Hepatocyte (in vitro differentiated cells): ENCODE data around the gene ADGRL3. TPM values are rescaled to one million over a fixed set of nuclear protein-coding genes. Genes with fewer than 3 reads are reported as not detected.

Source experiments
- DNase-seq: peaks from one replicate; pipeline ENCODE4 v3.0.0-alpha.2; 2016; ENCODE audit warnings: low spot score
- H2AFZ ChIP-seq: fragments of 200-600 bp; sonication (generic); 2 replicates; pipeline ENCODE4 v1.6.0; 2016; ENCODE audit warnings: antibody characterized with exemption, mild to moderate bottlenecking
- H3K27ac ChIP-seq: fragments of 200-600 bp; sonication (generic); 2 replicates; pipeline ENCODE4 v1.5.1; 2016; ENCODE audit warnings: mild to moderate bottlenecking
- H3K27me3 ChIP-seq: fragments of 200-600 bp; sonication (generic); 2 replicates; pipeline ENCODE4 v1.6.1; 2016
- H3K36me3 ChIP-seq: fragments of 200-600 bp; sonication (generic); replicated peaks from 2 replicates; pipeline ENCODE4 v1.5.1; 2016; ENCODE audit warnings: low read depth; ENCODE audit not compliant: insufficient read depth
- H3K4me1 ChIP-seq: fragments of 200-600 bp; sonication (generic); 2 replicates; pipeline ENCODE4 v1.5.1; 2016; ENCODE audit warnings: mild to moderate bottlenecking, moderate library complexity; ENCODE audit not compliant: insufficient read depth
- H3K4me2 ChIP-seq: fragments of 200-600 bp; sonication (generic); 2 replicates; pipeline ENCODE4 v1.6.0; 2016
- H3K4me3 ChIP-seq: fragments of 200-600 bp; sonication (generic); 2 replicates; pipeline ENCODE4 v1.5.1; 2016; ENCODE audit warnings: mild to moderate bottlenecking
- H3K79me2 ChIP-seq: fragments of 200-600 bp; sonication (generic); 2 replicates; pipeline ENCODE4 v1.6.0; 2017; ENCODE audit warnings: mild to moderate bottlenecking
- H3K9me2 ChIP-seq: fragments of 200-600 bp; sonication (generic); replicated peaks from 2 replicates; pipeline ENCODE4 v1.6.0; 2017; ENCODE audit warnings: mild to moderate bottlenecking; ENCODE audit not compliant: insufficient read depth
- H3K9me3 ChIP-seq: fragments of 200-600 bp; sonication (generic); 2 replicates; pipeline ENCODE4 v1.5.1; 2016; ENCODE audit warnings: low read depth, mild to moderate bottlenecking
- H4K20me1 ChIP-seq: fragments of 200-600 bp; sonication (generic); 2 replicates; pipeline ENCODE4 v1.6.0; 2016; ENCODE audit warnings: mild to moderate bottlenecking; ENCODE audit not compliant: insufficient read depth, poor library complexity, severe bottlenecking
- EZH2 ChIP-seq: fragments of 200-600 bp; sonication (generic); IDR thresholded peaks from 2 replicates; pipeline ENCODE4 v1.6.1; 2016; ENCODE audit warnings: antibody characterized with exemption, mild to moderate bottlenecking, borderline replicate concordance
- EZH2phosphoT487 ChIP-seq: fragments of 200-600 bp; sonication (generic); IDR thresholded peaks from one replicate; pipeline ENCODE4 v1.6.1; 2018; ENCODE audit warnings: antibody characterized with exemption, mild to moderate bottlenecking, low read depth, moderate library complexity; ENCODE audit not compliant: unreplicated experiment, severe bottlenecking
- WGBS: methylation state at CpG from one replicate; pipeline ENCODE4 v1.1.6; 2016; ENCODE audit warnings: low lambda C conversion rate; ENCODE audit errors: missing lambda C conversion rate; 5-methylcytosine and 5-hydroxymethylcytosine counted together
- polyA plus RNA-seq: library from polyadenylated mRNA; unstranded; fragments of >200 nt; fragmentation: Nextera tagmentation; extraction: Ambion mirVana; gene quantifications from 2 replicates; pipeline ENCODE4 v1.2.1, GENCODE V29; 2016
- total RNA-seq: library from RNA; depleted of rRNA; stranded (reverse); fragments of >200 nt; gene quantifications from 2 replicates; pipeline ENCODE4 v1.2.3, GENCODE V29; 2014
- TF ChIP-seq, protein P1 (sequence below): fragments of 200-600 bp; sonication (generic); IDR thresholded peaks from 2 replicates; pipeline ENCODE4 v1.5.1; 2016; ENCODE audit warnings: antibody characterized with exemption, mild to moderate bottlenecking; ENCODE audit not compliant: poor library complexity

The ADGRL3 gene
- total and polyA plus RNA-seq, 2 experiments from 2014 or later = 4.4 to 21.2 TPM

DNA sequence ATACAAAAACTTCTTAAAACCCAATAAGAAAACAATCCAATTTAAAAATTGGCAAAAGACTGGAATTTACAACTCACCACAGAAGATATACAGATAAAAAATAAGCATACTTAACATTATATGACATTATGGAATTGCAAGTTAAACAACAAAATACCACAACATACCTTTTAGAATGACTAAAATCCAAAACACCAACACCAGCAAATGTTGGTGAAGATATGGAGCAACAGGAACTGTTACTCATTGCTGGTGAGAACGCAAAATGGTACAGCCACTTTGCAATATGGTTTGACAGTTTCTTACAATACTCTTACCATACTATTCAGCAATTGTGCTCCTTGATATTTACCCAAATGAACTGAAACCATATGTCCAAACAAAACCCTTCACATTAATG is 112.4 kb downstream of the ADGRL3 start:
- TF ChIP-seq EZH2phosphoT487 (no peak), EZH2 (no peak)
- TF ChIP-seq, protein P1, sequence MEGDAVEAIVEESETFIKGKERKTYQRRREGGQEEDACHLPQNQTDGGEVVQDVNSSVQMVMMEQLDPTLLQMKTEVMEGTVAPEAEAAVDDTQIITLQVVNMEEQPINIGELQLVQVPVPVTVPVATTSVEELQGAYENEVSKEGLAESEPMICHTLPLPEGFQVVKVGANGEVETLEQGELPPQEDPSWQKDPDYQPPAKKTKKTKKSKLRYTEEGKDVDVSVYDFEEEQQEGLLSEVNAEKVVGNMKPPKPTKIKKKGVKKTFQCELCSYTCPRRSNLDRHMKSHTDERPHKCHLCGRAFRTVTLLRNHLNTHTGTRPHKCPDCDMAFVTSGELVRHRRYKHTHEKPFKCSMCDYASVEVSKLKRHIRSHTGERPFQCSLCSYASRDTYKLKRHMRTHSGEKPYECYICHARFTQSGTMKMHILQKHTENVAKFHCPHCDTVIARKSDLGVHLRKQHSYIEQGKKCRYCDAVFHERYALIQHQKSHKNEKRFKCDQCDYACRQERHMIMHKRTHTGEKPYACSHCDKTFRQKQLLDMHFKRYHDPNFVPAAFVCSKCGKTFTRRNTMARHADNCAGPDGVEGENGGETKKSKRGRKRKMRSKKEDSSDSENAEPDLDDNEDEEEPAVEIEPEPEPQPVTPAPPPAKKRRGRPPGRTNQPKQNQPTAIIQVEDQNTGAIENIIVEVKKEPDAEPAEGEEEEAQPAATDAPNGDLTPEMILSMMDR = no peak
- WGBS = 96% methylated on average over 1 of the region's 1 CpG

DNA sequence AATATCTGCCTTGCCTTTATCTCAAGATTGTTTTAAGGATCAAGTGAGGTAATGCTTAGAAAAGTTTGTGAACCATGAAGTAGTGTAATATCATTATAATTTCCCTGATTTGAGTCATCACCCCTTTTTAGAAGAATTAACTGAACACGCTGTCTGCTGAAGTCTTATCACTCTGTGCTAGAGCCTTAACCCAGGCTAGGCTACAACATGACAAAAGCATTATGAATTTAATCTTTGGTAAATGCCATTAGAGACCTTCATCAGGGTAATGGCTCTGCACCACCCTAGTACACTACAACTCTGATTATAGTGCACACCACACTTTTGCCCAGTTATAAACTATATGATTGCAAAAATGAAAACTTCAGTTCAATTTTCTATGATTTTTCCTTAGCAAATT is 118.3 kb downstream of the ADGRL3 start:
- TF ChIP-seq EZH2phosphoT487 (no peak), EZH2 (no peak)
- TF ChIP-seq, protein P1 = no peak
- no peaks in the 10 kb centered on the region for H3K79me2 ChIP-seq
- H3K27ac ChIP-seq = no peak overlapping the region
- H3K4me2 ChIP-seq = no peak overlapping the region
- no peaks in the 10 kb centered on the region for H3K36me3 ChIP-seq
- no peaks in the 10 kb centered on the region for H3K4me1 ChIP-seq
- H3K4me3 ChIP-seq = no peak overlapping the region
- no peaks in the 10 kb centered on the region for H3K9me2 ChIP-seq
- WGBS = 95% methylated on average over 1 of the region's 1 CpG
- H3K9me3 ChIP-seq = no peaks in the 10 kb centered on the region
- no peak overlapping the region for H2AFZ ChIP-seq
- no peaks in the 10 kb centered on the region for H3K27me3 ChIP-seq
- DNase-seq = no peak
- no peaks in the 10 kb centered on the region for H4K20me1 ChIP-seq

More for the DNA sequence above, 112.4 kb downstream of the ADGRL3 start:
- Histone ChIP-seq H3K9me3 (no peaks in the 10 kb centered on the region), H4K20me1 (no peaks in the 10 kb centered on the region), H3K27ac (no peak overlapping the region), H2AFZ (no peak overlapping the region), H3K4me3 (no peak overlapping the region), H3K4me2 (no peak overlapping the region), H3K4me1 (no peaks in the 10 kb centered on the region), H3K9me2 (no peaks in the 10 kb centered on the region), H3K27me3 (no peaks in the 10 kb centered on the region), H3K79me2 (no peaks in the 10 kb centered on the region), H3K36me3 (no peaks in the 10 kb centered on the region)
- DNase-seq = no peak

DNA sequence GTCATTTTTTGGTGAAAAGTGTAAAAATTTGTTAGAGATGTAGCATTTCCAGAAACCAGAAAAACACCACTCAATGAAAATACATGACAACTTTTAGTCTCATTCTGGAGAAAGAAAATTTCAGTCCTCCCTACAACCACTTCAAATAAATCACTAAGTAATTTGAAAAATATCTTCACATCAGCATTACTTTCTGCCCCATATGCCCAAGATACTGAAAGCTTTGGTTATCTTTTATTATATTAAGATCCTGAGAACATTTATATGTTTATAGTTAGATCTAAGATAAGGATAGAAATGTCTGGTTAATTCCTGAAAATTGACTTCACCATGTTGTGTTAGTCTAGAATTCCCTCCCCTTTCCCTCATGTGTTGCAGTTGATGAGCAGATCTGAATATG is 119.0 kb downstream of the ADGRL3 start:
- no peak overlapping the region for H3K4me3 ChIP-seq
- H3K79me2 ChIP-seq = no peaks in the 10 kb centered on the region
- H3K36me3 ChIP-seq = no peaks in the 10 kb centered on the region
- no peaks in the 10 kb centered on the region for H3K4me1 ChIP-seq
- no peaks in the 10 kb centered on the region for H3K9me2 ChIP-seq
- no peak overlapping the region for H2AFZ ChIP-seq
- no peaks in the 10 kb centered on the region for H3K27me3 ChIP-seq
- no peak overlapping the region for H3K4me2 ChIP-seq
- DNase-seq = no peak
- H3K9me3 ChIP-seq = no peaks in the 10 kb centered on the region
- H4K20me1 ChIP-seq = no peaks in the 10 kb centered on the region
- TF ChIP-seq EZH2 (no peak), EZH2phosphoT487 (no peak)
- TF ChIP-seq, protein P1 = no peak
- H3K27ac ChIP-seq = no peak overlapping the region

DNA sequence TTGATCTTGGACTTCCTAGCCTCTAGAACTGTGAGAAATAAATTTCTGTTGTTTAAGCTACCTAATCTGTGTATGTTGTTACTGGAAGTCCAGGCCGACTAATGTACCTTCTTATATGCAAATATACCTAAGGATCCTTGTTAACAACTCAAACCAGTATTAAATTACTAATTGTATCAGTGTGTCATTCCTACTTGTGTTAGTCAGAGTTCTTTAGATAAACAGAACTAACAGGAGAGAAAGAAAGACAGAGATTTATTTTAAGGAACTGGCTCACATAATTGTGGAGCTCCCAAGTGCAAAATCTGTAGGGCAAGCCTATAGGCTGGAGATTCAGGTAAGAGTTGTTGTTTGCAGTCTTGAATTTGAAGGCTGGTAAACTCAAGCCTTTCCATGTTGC is 120.0 kb downstream of the ADGRL3 start:
- Histone ChIP-seq H3K4me2 (no peak overlapping the region), H3K4me3 (no peak overlapping the region), H2AFZ (no peak overlapping the region), H3K27ac (no peak overlapping the region), H3K9me3 (no peaks in the 10 kb centered on the region), H4K20me1 (no peaks in the 10 kb centered on the region), H3K27me3 (no peaks in the 10 kb centered on the region), H3K9me2 (no peaks in the 10 kb centered on the region), H3K79me2 (no peaks in the 10 kb centered on the region), H3K4me1 (no peaks in the 10 kb centered on the region), H3K36me3 (no peaks in the 10 kb centered on the region)
- no peak for DNase-seq
- no peak for TF ChIP-seq EZH2phosphoT487
- TF ChIP-seq, protein P1 = no peak
- no peak for TF ChIP-seq EZH2
- 67% methylated on average over 1 of the region's 1 CpG for WGBS
